ENCODE results near the gene NEK8.
"Not testable (repeated sequence)": the region's sequence is repeated elsewhere in the genome, so short reads cannot be mapped to it uniquely, and the experiment has no call there.

Gene NEK8

DNA sequence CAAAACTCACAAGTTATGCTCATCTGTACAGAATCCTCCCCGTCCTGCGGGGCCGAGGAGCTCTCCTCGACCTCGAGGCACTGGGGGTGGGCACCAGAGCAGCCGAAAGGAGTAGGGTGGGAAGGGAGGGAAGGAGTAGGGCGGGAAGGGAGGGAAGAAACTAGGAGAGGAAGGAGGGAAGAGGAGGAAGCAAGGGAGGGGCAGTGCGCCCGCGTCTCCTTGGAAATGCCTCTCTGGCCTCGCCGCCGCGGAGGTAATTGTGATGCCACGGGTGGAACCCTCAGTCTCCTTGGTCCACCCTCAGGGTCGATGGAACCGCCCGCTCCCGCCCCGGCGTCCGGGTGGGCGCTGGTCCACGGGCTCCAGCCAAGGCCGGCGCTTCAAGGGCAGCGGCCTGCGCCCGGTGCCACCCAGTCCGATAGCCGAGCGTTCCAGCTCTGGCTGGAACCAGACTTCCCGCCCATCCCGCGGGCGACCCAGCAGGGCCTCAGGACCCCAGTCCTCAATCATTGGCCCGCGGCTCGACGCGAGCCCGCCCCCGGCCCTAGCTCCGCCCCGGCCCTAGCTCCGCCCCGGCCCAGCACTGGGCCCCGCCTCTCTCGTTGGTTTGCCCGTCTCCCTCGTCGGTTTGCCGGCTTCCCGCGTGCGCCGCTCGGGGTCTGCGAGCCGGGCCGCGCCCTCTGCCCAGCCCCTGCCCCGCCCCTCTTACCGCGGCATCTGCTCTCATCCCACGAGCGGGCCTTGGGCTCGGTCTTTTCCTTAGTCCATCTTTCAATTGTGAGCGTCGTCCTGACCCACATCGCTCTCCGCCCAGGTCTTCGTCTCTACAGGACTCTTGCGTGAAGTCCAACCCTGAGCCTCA is 17.5 kb upstream of the NEK8 start:
- peak; percentile 98 for DNase-seq

DNA sequence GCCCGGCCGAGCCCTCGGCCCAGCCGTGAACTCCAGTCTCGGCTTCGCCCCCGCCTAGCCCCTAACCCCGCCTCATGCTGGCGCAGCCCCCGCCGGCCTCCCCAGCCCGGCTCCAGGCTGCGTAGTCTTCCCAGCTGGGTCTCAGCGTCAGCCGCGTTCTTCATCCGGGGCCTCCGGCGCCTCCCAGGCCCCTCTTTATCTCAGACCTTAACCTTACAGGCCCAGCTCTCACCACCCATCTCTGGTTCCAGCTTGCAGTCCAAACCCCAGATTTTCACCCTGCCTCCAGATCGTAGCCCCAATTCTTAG is 16.9 kb upstream of the NEK8 start, which contains the start of gene PROCA1:
TSS of gene PROCA1 (minus strand) at position 166 of the 309 bp plus-strand sequence. CDS start 228 bp downstream, outside the sequence.
- no peak for DNase-seq

GRCh38 chr17:28712032-28712704 is 16.4 kb upstream of the NEK8 start:
- DNase-seq: peak; percentile 73

GRCh38 chr17:28712705-28713415 is 15.7 kb upstream of the NEK8 start:
- DNase-seq: no peak

DNA sequence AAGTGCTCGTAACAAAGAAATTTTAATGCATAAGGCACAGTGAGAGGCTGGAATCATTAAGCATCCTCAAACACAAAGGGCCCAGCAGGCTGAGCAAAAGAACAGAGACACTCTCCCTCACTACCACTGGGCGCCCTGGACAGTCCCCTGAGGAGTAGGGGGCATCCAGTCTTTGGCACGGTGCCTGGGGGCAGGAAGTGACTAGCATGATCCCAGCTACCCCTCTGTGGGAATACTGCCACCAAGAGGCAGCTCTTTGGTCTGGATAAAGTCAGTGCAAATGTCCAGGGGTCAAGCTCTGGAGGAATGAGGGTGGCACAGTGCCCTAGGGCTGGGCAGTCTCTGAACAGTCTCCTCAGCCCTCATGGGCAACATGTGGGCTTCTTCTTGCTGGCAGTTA is 14.3 kb upstream of the NEK8 start:
- DNase-seq: no peak

DNA sequence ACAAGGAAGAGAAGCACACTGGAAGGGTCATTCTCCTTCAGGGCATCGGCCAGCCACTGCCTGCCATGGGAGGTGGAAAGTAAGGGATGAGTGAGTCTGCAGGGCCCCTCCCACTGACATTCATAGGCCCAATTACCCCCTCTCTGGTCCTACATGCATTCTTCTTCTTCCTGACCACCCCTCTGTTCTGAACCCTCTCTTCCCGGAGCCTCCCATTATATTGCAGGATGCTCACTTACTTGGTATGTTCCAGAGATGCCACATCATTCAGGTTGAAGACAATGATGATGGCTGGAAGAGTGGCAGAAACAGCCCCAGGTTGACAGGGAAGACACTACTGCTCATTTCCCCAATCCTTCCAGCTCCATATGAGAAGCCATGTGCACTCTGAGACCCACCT is 13.4 kb upstream of the NEK8 start:
- DNase-seq: no peak

- peak; percentile 72 for DNase-seq
These were observed 11.6 kb upstream of the NEK8 start for GRCh38 chr17:28716740-28717577.

DNA sequence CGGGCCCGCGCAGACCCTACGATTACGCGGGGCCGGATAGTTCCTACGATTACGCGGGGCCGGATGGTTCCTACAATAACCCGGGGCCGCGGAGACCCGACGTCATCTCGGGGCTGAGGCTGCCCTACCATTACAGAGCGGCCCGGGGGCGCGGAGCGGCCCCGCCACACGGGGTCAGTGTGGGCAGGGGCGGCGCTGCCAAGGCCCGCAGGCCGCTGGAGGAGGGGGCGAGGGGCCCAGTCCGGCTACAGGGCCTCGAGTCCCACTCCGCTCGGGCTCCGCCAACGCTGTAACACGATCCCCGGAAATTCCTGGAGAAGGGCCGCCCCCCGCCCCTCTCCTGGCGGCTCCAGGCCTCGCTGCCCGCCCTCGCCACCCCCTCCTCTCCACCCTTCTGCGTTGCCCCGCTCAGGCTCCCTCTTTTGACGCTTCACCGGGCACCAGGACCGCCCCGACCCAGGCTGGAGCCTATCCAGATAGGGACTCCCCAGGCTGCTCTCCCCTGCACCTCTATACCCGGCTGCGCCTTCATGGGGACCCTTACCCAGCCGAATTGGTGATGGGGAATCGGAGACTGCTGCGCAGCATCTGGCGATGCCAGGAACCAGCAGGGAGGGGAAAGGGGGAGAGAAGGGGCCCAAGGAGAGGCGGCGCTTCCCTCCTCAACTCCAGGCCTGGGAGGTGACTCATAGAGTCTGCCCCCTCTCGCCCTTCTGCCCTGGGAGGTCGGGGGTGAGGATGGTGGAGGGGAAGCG is 10.8 kb upstream of the NEK8 start, which contains the start of gene RAB34:
TSS of gene RAB34 (minus strand) at position 291 of the 755 bp plus-strand sequence. CDS start 602 bp downstream, outside the sequence.
- DNase-seq: peak; percentile 96

- DNase-seq: no peak
These were observed 10.1 kb upstream of the NEK8 start for GRCh38 chr17:28718333-28719020.

GRCh38 chr17:28719021-28719433 is 9.6 kb upstream of the NEK8 start:
- DNase-seq: no peak

GRCh38 chr17:28720247-28720996 is 8.2 kb upstream of the NEK8 start:
- DNase-seq: no peak

- not testable (repeated sequence) for DNase-seq
These were observed 7.6 kb upstream of the NEK8 start for GRCh38 chr17:28720997-28721329.

DNA sequence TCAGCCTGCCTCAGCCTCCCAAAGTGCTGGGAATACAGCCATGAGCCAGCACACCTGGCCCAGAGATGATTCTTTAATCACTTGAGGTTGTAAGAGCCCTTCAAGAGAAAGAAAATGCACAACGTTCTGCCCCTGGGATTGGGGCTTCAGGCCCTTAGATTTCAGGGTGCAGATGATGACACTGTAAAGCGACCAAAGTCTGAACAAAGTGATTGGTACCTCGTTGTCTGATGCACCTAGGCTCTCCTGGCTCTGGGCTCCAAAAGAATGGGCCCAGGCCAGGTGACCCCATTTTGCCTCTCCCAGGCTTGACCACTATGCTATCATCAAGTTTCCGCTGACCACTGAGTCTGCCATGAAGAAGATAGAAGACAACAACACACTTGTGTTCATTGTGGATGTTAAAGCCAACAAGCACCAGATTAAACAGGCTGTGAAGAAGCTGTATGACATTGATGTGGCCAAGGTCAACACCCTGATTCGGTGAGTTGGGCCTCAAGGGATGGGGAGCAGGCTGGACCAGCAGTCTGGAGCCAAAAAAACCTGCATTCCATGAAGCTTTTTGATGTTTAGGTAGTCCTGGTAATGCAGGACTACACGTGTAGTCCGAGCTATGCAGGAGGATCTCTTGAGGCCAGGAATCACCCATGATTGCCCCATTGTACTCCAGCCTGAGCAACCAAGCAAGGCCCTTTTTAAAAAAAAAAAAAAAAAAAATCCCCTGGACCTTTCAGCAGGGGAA is 6.0 kb upstream of the NEK8 start:
- no peak for DNase-seq

- no peak for DNase-seq
These were observed 5.3 kb upstream of the NEK8 start for GRCh38 chr17:28723159-28723835.

DNA sequence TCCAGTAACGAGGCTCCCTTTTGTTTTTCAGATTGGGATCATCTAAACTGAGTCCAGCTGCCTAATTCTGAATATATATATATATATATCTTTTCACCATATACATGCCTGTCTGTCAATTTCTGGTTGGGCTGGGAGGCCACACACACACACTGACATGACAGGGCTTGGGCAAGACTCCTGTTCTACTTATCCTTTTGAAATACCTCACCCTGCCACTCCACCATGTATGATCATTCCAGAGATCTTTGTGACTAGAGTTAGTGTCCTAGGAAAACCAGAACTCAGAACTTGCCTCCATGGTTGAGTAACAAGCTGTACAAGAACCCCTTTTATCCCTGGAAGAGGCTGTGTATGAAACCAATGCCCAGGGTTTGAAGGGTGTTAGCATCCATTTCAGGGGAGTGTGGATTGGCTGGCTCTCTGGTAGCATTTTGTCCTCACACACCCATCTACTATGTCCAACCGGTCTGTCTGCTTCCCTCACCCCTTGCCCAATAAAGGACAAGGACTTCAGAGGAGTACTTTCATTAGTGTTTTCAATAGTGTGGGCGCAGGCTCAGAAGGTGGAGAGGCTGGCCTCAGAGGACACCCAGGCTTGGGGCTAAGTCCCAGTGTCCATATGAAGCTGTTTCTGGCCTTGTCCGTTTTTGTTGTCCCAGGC is 4.6 kb upstream of the NEK8 start:
- DNase-seq: not testable (repeated sequence)

- DNase-seq: no peak
These were observed 4.0 kb upstream of the NEK8 start for GRCh38 chr17:28724500-28725165.

DNA sequence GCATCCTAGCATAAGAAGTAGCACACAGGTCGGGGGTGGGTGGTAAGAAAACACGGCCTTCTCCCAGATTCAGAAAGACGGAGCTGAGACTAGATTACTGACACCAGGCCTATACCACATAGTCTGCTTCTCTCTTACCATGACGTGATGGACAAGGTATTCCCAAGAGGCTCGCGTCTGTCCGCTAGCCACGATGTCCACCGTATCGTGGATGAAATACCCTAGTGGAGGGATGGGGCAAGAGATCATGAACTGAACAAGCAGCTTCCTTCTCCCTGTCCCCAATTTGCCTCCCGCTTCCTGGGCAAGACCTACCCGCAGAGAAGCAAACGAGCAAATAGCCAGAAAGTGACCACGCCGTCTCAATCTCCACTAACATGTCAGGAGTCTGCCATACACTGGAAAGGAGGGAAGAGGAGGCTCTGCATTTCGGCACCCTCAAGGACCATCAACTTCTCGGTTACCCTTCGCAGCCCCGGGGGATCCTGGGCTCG is 3.4 kb upstream of the NEK8 start:
- DNase-seq: peak; percentile 60
